Right lobe of liver (tissue), 6 donors: ENCODE measurements around the gene ELMO1. TPM values are rescaled to one million over a fixed set of nuclear protein-coding genes. Genes with fewer than 3 reads are reported as not detected.

Experiments
- ATAC-seq, 4 donors: fragments of 200-7000 bp; cut with Tn5 transposase; one replicate each; pipeline ENCODE4 v1.9.1; 2020; ENCODE audit warnings: mild to moderate bottlenecking in 4 of 4, moderate library complexity in 4 of 4
- DNase-seq, 3 donors: peaks; one replicate each; pipeline ENCODE4 v3.0.0-alpha.2; 2020
- H3K27ac ChIP-seq, 3 donors: fragments of 200-600 bp; one replicate each; pipeline ENCODE4 v1.8.0; 2022
- H3K27me3 ChIP-seq, 2 donors: fragments of 200-600 bp; one replicate each; pipeline ENCODE4 v1.8.0; 2022
- H3K36me3 ChIP-seq, 4 donors: fragments of 200-600 bp; sonication (generic) in 1 of 4; one replicate each; pipeline versions ENCODE4 v1.5.1 to v1.8.0; 2017 to 2022; ENCODE audit warnings: control low read depth in 1 of 4
- H3K4me1 ChIP-seq, 4 donors: fragments of 200-600 bp; sonication (generic) in 1 of 4; one replicate each; pipeline versions ENCODE4 v1.5.1 to v1.8.0; 2017 to 2022; ENCODE audit warnings: control low read depth in 1 of 4
- H3K4me3 ChIP-seq, 3 donors: fragments of 200-600 bp; one replicate each; pipeline ENCODE4 v1.8.0; 2022
- H3K9me3 ChIP-seq, 4 donors: fragments of 200-600 bp; sonication (generic) in 1 of 4; one replicate each; pipeline versions ENCODE4 v1.5.1 to v1.8.0; 2017 to 2022; ENCODE audit warnings: control low read depth in 1 of 4
- POLR2A ChIP-seq: fragments of 450-650 bp; IDR thresholded peaks from one replicate; pipeline ENCODE4 v1.6.1; 2017; ENCODE audit warnings: antibody characterized with exemption, mild to moderate bottlenecking
- WGBS: methylation state at CpG from one replicate; pipeline ENCODE4 v1.1.6; 2018; ENCODE audit warnings: low coverage, low lambda C conversion rate; ENCODE audit not compliant: insufficient coverage; ENCODE audit errors: missing lambda C conversion rate; 5-methylcytosine and 5-hydroxymethylcytosine counted together
- intact Hi-C, 2 donors: fragments of 100-400 bp; cut with DNase I; formaldehyde crosslinking; loops; one replicate each; pipeline versions ENCODE4 v1.11.2 to v1.14.1; 2022
- total RNA-seq, 6 experiments: library from RNA; depleted of rRNA in 2 of 6; stranded (reverse); fragments of >200 nt in 2 of 6; fragmentation: NEBNext Ultra II Directional in 3 of 6; extraction: Animal tissue kit (Norgen Biotek cat#: 25700) in 3 of 6; gene quantifications; one replicate each; pipeline versions ENCODE4 v1.1.0 to v1.2.4, GENCODE V29; 2016 to 2023
- TF ChIP-seq, protein P1 (sequence below), 4 donors: fragments of 200-600 bp in 3 of 4; fragments of 450-650 bp in 1 of 4; IDR thresholded peaks; one replicate each; pipeline versions ENCODE4 v1.5.1 to v1.8.0; 2016 to 2022; ENCODE audit warnings: antibody characterized with exemption in 4 of 4, mild to moderate bottlenecking in 2 of 4
- donor health status: DM: no; HTN: yes; CAD: no.
- donor health status: DM: no; HTN: no; CAD: no.
- donor health status: DM: no; HTN: no; CAD: no.
- donor health status: DM: no; HTN: yes; CAD: no.
- donor health status: DM: no; HTN: yes; CAD: no.

The ELMO1 gene
- total RNA-seq, 6 experiments from 2014 or later = 18.4 to 55.4 (median 25.1) TPM

DNA sequence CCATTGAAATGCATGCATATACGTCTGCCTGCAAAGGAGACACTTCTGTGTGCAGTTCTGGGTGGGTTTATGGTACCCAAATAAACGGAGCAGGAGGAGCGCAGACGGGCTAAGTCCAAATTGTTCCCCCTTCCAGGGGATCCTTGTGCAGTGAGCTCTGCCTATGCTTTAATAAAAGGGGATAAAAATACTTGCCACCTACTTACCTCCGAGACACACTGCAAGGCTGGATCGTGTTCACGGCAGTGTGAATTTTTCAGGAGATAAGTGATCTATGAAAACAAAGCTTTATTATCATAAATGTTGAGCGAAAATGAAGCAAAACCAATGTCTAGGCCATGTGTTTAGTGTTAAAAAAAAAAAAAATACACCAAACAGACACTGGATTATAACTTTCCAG is 415.5 kb downstream of the ELMO1 start:
- no peak for DNase-seq
- Histone ChIP-seq H3K4me3 (no peak overlapping the region), H3K27ac (no peak overlapping the region), H3K4me1 (peaks cover 0 to 4% (median 1%) of the 10 kb centered on the region in 4 donors), H3K36me3 (no peaks in the 10 kb centered on the region), H3K27me3 (no peaks in the 10 kb centered on the region), H3K9me3 (no peaks in the 10 kb centered on the region)
- ATAC-seq = no peak
- WGBS = 98% methylated on average over 8 of the region's 8 CpGs
- intact Hi-C loops = no loop called here
- TF ChIP-seq, protein P1, sequence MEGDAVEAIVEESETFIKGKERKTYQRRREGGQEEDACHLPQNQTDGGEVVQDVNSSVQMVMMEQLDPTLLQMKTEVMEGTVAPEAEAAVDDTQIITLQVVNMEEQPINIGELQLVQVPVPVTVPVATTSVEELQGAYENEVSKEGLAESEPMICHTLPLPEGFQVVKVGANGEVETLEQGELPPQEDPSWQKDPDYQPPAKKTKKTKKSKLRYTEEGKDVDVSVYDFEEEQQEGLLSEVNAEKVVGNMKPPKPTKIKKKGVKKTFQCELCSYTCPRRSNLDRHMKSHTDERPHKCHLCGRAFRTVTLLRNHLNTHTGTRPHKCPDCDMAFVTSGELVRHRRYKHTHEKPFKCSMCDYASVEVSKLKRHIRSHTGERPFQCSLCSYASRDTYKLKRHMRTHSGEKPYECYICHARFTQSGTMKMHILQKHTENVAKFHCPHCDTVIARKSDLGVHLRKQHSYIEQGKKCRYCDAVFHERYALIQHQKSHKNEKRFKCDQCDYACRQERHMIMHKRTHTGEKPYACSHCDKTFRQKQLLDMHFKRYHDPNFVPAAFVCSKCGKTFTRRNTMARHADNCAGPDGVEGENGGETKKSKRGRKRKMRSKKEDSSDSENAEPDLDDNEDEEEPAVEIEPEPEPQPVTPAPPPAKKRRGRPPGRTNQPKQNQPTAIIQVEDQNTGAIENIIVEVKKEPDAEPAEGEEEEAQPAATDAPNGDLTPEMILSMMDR (IDR thresholded peaks at IDR 0.05) = no peak
- no peak for TF ChIP-seq POLR2A

DNA sequence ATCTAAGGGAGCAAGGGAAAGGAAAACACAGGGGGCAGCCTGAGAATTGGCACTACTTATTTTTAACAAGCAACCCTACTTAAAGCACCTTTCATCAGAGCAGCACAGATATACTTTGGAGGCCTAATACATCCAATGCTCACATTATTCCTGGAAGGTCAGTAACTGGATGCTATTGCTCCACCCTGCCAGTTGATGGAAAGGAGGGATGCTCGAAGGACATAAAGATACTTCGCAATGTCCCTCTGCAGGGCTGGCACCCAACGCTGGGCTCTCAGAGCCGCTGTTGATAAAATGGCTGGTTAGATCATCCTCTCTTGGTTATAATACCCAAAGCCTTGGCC is 416.4 kb downstream of the ELMO1 start:
- ATAC-seq (peak in 2 of 4 donors; percentile 19 to 37), DNase-seq (no peak)
- Histone ChIP-seq H3K36me3 (no peaks in the 10 kb centered on the region), H3K9me3 (no peaks in the 10 kb centered on the region), H3K4me1 (peaks cover 0 to 4% (median 1%) of the 10 kb centered on the region in 4 donors), H3K4me3 (no peak overlapping the region), H3K27me3 (no peaks in the 10 kb centered on the region), H3K27ac (peak overlapping the region in 1 of 3 donors; percentile 9)
- TF ChIP-seq, protein P1 (IDR thresholded peaks at IDR 0.05) = no peak
- no peak for TF ChIP-seq POLR2A
- intact Hi-C loops = no loop called here
- whole genome bisulfite sequencing = 86% methylated on average over 2 of the region's 4 CpGs

DNA sequence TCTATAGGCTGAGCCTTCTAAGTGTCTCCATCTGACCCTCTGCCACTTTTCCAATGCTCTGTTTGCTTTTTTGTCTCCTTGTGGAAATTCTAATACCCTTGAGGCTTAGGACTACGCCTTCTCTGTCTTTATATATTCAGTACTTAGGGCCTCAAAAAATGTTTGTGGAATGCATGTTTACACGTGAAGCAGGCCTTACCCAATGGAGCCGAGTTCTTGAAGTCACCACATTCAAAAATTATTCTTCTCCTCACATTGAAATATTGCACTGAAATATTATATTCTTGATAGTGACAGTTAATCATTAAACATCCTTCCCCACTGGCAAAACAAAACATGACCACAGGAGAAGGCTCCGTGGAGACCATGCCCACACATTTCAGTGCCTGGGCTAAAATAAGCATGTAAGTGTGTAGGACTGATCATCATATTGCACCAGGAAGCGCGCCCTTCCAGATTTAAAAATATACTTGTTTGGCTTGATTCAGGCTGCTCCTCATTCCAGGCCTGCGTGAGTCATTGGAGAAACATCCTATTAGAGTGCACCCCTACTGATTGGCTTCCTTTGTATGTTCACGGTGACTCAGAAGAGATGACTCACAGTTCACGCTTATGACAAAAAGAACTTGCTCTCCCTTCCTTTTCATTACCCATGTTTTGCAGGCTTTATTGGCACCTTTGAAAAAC is 416.9 kb downstream of the ELMO1 start:
- peaks cover 0 to 4% (median 1%) of the 10 kb centered on the region in 4 donors for H3K4me1 ChIP-seq
- peak; percentile 22 for TF ChIP-seq POLR2A
- TF ChIP-seq, protein P1 (IDR thresholded peaks at IDR 0.05) = no peak
- H3K27me3 ChIP-seq = no peaks in the 10 kb centered on the region
- H3K9me3 ChIP-seq = no peaks in the 10 kb centered on the region
- peak in 1 of 3 donors; percentile 39 for DNase-seq
- intact Hi-C loops = no loop called here
- H3K27ac ChIP-seq = peak overlapping the region in 1 of 3 donors; percentile 17
- 40% methylated on average over 8 of the region's 9 CpGs for WGBS
- H3K4me3 ChIP-seq = no peak overlapping the region
- ATAC-seq = peak; percentile 91 to 99 (median 96)
- no peaks in the 10 kb centered on the region for H3K36me3 ChIP-seq

DNA sequence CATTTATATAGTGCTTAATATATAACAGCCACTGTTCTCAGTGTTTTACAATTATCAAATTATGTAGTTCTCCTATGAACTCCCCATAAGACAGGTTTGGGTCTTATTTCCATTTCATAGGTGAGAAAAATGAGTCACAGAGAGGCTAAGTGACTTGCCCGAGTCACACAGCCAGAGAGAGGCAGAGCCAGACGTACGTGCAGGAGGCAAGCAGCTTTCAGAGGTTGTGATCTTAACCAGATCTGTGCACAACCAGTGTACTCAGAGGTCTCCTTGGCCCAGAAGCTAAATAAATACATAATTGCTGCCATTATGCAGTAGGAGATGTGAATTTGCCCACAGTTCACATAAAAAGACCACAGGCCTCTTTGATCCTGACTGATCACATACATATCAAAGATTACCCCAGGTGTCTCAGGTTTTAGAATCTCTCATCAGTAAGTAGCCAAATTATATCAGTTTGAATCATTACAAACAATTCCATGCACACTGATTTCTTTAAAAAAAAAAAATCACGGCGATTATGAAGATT is 419.7 kb downstream of the ELMO1 start:
- H3K4me3 ChIP-seq = no peak overlapping the region
- WGBS = 79% methylated on average over 5 of the region's 5 CpGs
- no peaks in the 10 kb centered on the region for H3K36me3 ChIP-seq
- DNase-seq (no peak), ATAC-seq (no peak)
- no peaks in the 10 kb centered on the region for H3K27me3 ChIP-seq
- H3K4me1 ChIP-seq = peaks cover 0 to 4% (median 1%) of the 10 kb centered on the region in 4 donors
- no peak overlapping the region for H3K27ac ChIP-seq
- TF ChIP-seq, protein P1 (IDR thresholded peaks at IDR 0.05) = no peak
- no peak for TF ChIP-seq POLR2A
- H3K9me3 ChIP-seq = no peaks in the 10 kb centered on the region
- intact Hi-C loops = no loop called here
